Activated T-helper 2 cell treated with anti-CD3 and anti-CD28 coated beads, Interferon-gamma antibody, Interleukin-2, Interleukin-4, amounts not matched to agents 10 μg/mL and 5 μg/mL and 100 μg/mL, durations not matched to agents 14 hours and 24 hours and 36 hours (primary cell): ENCODE results near the gene ZGPAT. TPM values are rescaled to one million over a fixed set of nuclear protein-coding genes. Genes with fewer than 3 reads are reported as not detected.
A peak's percentile ranks its signal among the peaks of the same experiment; 100 is the strongest.
"Not testable (repeated sequence)": the region's sequence is repeated elsewhere in the genome, so short reads cannot be mapped to it uniquely, and the experiment has no call there.

ENCODE experiments used
- DNase-seq: peaks from one replicate; pipeline ENCODE4 v3.0.0; 2021; ENCODE audit warnings: low spot score
- H3K27ac Mint-ChIP-seq: one replicate; pipeline ENCODE4 v1.8.0; 2021; ENCODE audit warnings: mixed read lengths
- H3K27me3 Mint-ChIP-seq: one replicate; pipeline ENCODE4 v1.8.0; 2021; ENCODE audit warnings: low read depth, mixed read lengths
- H3K36me3 Mint-ChIP-seq: one replicate; pipeline ENCODE4 v1.8.0; 2021; ENCODE audit warnings: low read depth, mixed read lengths
- H3K4me1 Mint-ChIP-seq: one replicate; pipeline ENCODE4 v1.8.0; 2021; ENCODE audit warnings: low read depth, mixed read lengths
- H3K4me3 Mint-ChIP-seq: one replicate; pipeline ENCODE4 v1.8.0; 2021; ENCODE audit warnings: low read depth, mild to moderate bottlenecking, moderate library complexity, mixed read lengths
- H3K9me3 Mint-ChIP-seq: one replicate; pipeline ENCODE4 v1.8.0; 2021; ENCODE audit warnings: mixed read lengths
- intact Hi-C: fragments of 100-400 bp; cut with micrococcal nuclease; formaldehyde crosslinking; loops from one replicate; pipeline ENCODE4 v1.15.1; 2023
- total RNA-seq: library from RNA; stranded (reverse); gene quantifications from 2 replicates; pipeline ENCODE4 v1.2.3, GENCODE V29; 2022

ZGPAT gene, protein sequence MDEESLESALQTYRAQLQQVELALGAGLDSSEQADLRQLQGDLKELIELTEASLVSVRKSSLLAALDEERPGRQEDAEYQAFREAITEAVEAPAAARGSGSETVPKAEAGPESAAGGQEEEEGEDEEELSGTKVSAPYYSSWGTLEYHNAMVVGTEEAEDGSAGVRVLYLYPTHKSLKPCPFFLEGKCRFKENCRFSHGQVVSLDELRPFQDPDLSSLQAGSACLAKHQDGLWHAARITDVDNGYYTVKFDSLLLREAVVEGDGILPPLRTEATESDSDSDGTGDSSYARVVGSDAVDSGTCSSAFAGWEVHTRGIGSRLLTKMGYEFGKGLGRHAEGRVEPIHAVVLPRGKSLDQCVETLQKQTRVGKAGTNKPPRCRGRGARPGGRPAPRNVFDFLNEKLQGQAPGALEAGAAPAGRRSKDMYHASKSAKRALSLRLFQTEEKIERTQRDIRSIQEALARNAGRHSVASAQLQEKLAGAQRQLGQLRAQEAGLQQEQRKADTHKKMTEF
- total RNA-seq: 29.0 and 36.1 TPM in 2 replicates

DNA sequence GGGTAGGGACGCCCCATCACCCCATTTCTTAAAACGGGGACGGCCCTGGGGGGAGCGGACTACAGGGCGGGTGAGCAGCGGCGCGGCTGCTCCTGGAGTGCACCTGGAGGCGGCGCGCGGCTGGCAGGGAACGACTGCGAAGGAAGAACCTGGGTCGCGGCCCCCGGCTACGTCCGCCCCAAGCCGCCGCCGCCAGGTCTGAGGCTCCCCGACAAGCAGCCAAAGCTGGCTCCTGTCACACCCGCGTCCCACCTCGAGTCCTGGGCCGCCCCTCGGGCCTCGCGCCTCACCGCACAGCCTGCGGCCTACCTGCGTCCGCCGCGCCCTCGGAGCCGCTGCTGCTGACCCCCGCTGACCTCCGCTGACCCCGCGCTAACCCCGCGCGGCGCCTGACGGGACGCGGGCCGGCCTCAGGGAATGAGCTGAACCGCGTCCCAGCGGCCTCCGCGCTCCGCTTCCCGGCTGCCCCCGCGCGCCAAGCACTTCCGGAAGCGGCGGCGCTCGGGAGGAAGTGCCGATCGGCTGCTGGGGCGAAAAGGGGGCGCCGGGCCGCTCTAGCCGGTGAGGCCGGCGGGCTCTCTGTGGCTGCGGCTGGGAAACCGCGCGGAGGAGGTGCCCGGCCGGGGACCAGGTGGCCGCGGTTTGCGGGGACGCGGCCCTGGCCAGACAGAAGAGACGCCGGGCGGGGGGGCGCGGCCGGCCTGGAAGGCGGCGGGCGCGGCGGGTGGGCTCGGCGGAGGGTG lies at the start of gene ZGPAT, which contains the start of gene ARFRP1:
TSS of gene ZGPAT (plus strand) at position 482 of the 743 bp plus-strand sequence. CDS start 542 bp downstream, outside the sequence.
TSS of gene ARFRP1 (minus strand) at position 419 of the 743 bp plus-strand sequence. CDS start 885 bp downstream, outside the sequence.
- H3K36me3 Mint-ChIP-seq: peaks cover 68% of the 10 kb centered on the region

DNA sequence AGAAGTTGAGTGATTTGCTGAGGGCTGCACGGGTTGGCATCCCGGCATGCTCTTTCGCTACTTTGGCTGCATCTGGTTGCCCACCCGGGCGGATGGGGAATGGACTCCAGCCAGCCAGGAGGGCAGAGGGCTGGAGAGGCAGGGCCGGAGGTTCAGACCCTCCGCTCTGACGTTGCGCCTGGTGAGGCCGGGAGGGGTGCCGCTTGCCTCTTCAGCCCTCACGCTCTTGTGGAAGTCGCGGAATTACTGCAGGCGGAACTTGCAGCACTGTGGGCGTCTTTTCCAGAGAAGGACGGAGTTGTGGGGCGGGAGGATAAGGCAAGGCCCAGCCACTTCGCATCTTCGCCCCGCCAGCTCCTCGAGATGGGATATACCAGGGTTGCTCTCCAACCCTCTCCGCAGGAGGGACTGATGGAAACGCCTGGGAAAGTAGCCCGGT lies 49.1 kb upstream of the ZGPAT start:
- H3K27ac Mint-ChIP-seq: peak overlapping the region; percentile 86
- intact Hi-C loops: loop anchor here (1.0 to 5.0 kb wide), 3 partner anchors 30 to 324 kb away; partner anchors contain the start of genes ARFRP1 and PRPF6
- H3K36me3 Mint-ChIP-seq: peaks cover 14% of the 10 kb centered on the region
- H3K27me3 Mint-ChIP-seq: peaks cover 4% of the 10 kb centered on the region
- H3K4me1 Mint-ChIP-seq: peaks cover 17% of the 10 kb centered on the region
- DNase-seq: no peak
- H3K4me3 Mint-ChIP-seq: peak overlapping the region; percentile 92
- no peaks in the 10 kb centered on the region for H3K9me3 Mint-ChIP-seq

More for the DNA sequence above, at the start of gene ZGPAT, which contains the start of gene ARFRP1:
- Mint-ChIP-seq H3K4me1 (peaks cover 36% of the 10 kb centered on the region), H3K9me3 (peaks cover 7% of the 10 kb centered on the region), H3K27ac (peak within 1 kb of the TSS; percentile 60), H3K27me3 (no peaks in the 10 kb centered on the region), H3K4me3 (peak within 1 kb of the TSS; percentile 87)
- intact Hi-C loops: loop anchor here (1.0 to 10.0 kb wide), 4 partner anchors 35 to 267 kb away; partner anchors contain the start of genes RTEL1 and SAMD10
- DNase-seq: peak; percentile 87

DNA sequence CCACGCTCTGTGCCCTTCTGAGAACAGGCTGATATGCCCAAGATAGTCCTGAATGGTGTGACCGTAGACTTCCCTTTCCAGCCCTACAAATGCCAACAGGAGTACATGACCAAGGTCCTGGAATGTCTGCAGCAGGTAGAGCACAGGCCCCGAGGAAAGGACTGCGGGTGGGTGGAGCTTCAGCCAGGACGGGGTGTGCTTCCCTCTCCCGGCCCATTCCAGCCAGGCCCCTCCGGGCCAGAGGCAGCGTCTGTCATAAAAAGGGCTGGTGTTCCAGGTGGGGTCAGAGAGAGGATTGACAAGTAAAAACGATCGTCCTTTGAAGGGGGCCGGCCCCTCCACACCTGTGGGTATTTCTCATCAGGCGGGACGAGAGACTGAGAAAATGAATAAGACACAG lies 48.5 kb upstream of the ZGPAT start:
- Mint-ChIP-seq H3K4me3 (peak overlapping the region; percentile 92), H3K27ac (no peak overlapping the region), H3K27me3 (peaks cover 4% of the 10 kb centered on the region), H3K9me3 (no peaks in the 10 kb centered on the region), H3K36me3 (peaks cover 14% of the 10 kb centered on the region), H3K4me1 (peaks cover 13% of the 10 kb centered on the region)
- intact Hi-C loops: loop anchor here (5.0 kb wide), 1 partner anchor 323 kb away; the partner anchor contains the start of gene PRPF6
- no peak for DNase-seq

DNA sequence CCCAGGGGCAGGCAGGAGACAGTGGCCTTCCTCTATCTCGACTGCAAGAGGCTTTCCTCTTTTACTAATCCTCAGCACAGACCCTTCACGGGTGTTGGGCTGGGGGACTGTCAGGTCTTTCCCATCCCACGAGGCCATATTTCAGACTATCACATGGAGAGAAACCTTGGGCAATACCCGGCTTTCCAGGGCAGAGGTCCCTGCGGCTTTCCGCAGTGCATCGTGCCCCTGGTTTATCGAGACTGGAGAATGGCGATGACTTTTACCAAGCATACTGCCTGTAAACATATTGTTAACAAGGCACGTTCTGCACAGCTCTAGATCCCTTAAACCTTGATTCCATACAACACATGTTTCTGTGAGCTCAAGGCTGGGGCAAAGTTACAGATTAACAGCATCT lies 47.7 kb upstream of the ZGPAT start:
- H3K27me3 Mint-ChIP-seq, H3K4me1 Mint-ChIP-seq, intact Hi-C loops, DNase-seq, H3K9me3 Mint-ChIP-seq, H3K27ac Mint-ChIP-seq: not testable (repeated sequence)
- Mint-ChIP-seq H3K4me3 (peak overlapping the region; percentile 92), H3K36me3 (peaks cover 14% of the 10 kb centered on the region)

DNA sequence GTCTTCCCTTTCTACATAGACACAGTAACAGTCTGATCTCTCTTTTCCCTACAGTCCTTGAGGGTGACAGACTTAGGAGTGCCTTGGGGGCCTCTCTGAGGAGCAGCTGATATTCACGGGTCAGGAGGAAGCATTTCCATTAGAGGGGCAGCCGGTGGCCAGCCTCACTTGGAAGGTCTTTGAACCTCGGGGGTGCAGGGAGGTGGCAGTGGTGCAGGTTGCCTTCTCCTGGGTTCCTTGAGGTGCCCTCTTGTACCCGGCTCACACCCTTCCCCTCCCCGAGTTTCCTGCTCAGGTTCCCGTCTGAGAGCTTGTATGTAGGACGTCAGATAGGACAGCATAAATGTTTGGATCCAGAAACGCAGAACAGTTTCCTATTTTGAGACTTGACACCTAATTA lies 47.2 kb upstream of the ZGPAT start:
- Mint-ChIP-seq H3K4me3 (peak overlapping the region; percentile 42), H3K27ac (no peak overlapping the region), H3K4me1 (peaks cover 9% of the 10 kb centered on the region), H3K27me3 (no peaks in the 10 kb centered on the region), H3K9me3 (no peaks in the 10 kb centered on the region), H3K36me3 (peaks cover 14% of the 10 kb centered on the region)
- intact Hi-C loops: no loop called here
- DNase-seq: no peak

DNA sequence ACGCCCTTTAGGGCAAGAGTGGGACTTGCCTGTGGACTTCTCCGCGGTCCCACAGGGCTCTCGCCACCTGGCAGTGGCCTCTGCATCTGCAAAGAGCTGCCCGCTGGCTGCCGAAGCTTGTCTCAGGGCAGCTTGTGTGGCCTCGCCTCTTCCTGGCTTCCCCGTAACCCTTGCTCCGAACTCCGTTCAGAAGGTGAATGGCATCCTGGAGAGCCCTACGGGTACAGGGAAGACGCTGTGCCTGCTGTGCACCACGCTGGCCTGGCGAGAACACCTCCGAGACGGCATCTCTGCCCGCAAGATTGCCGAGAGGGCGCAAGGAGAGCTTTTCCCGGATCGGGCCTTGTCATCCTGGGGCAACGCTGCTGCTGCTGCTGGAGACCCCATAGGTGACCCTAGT lies 46.7 kb upstream of the ZGPAT start:
- Mint-ChIP-seq H3K4me3 (no peak overlapping the region), H3K4me1 (peaks cover 9% of the 10 kb centered on the region), H3K27ac (no peak overlapping the region), H3K9me3 (no peaks in the 10 kb centered on the region), H3K36me3 (peaks cover 18% of the 10 kb centered on the region), H3K27me3 (no peaks in the 10 kb centered on the region)
- intact Hi-C loops: no loop called here
- no peak for DNase-seq

DNA sequence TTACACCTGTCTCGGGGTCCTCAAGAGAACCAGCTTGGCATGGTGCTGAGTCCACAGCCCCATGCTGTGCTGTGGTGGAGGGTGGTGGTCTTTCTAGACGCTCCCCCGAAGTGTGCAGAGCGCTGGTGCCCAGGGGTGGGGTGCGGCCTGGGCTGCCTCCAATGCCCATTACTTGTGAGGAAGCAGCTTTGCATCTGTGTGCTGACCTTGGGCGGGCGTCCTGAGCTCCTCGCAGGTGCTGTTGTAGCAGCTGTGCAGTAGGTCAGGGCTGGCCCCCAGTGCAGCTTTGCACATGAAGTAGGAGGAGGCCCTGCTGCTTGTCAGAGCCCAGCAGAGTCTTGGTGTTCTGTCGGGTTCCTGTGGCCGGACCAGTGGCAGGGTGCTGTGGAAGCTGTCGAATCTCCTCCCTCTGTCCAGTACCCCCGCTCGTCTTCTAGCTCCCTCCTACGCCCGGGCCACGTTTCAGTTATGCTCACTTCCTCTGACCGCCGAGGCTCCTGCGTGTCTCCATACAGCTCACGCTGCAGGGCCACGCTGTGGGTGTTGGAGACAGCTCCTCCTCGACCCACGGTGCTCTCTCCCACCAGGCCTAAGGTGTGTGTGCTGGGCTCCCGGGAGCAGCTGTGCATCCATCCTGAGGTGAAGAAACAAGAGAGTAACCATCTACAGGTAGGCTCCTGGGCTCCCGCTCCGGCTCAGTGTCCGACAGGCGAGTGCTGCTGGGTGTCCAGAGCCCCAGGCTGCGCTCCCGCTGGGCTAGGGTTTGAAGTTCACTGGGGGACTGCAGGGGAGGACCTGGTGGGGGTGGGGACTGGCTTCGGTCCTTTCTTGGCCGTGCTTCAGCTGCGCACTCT lies 45.7 kb upstream of the ZGPAT start:
- H3K27me3 Mint-ChIP-seq: no peaks in the 10 kb centered on the region
- intact Hi-C loops: no loop called here
- no peak overlapping the region for H3K4me3 Mint-ChIP-seq
- DNase-seq: no peak
- H3K9me3 Mint-ChIP-seq: no peaks in the 10 kb centered on the region
- peaks cover 9% of the 10 kb centered on the region for H3K4me1 Mint-ChIP-seq
- no peak overlapping the region for H3K27ac Mint-ChIP-seq
- H3K36me3 Mint-ChIP-seq: peaks cover 22% of the 10 kb centered on the region

DNA sequence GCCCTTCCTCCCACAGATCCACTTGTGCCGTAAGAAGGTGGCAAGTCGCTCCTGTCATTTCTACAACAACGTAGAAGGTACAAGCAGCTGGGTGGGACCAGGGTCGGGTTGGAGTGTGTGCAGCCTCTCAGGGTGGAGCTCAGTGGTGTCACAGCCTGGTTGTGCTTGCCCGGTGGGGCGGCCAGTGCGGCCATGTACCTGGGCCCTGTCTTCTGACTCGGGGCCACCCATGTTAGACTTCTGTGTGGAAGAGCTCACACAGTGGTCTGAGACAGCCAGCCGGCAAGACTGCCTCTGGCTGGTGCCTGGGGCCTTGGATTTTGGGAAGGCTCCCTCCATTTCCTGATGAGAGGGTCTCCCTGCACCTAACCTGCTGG lies 45.0 kb upstream of the ZGPAT start:
- no peak overlapping the region for H3K27ac Mint-ChIP-seq
- peaks cover 9% of the 10 kb centered on the region for H3K4me1 Mint-ChIP-seq
- no peaks in the 10 kb centered on the region for H3K9me3 Mint-ChIP-seq
- no peaks in the 10 kb centered on the region for H3K27me3 Mint-ChIP-seq
- DNase-seq: no peak
- peaks cover 26% of the 10 kb centered on the region for H3K36me3 Mint-ChIP-seq
- no peak overlapping the region for H3K4me3 Mint-ChIP-seq
- intact Hi-C loops: no loop called here

DNA sequence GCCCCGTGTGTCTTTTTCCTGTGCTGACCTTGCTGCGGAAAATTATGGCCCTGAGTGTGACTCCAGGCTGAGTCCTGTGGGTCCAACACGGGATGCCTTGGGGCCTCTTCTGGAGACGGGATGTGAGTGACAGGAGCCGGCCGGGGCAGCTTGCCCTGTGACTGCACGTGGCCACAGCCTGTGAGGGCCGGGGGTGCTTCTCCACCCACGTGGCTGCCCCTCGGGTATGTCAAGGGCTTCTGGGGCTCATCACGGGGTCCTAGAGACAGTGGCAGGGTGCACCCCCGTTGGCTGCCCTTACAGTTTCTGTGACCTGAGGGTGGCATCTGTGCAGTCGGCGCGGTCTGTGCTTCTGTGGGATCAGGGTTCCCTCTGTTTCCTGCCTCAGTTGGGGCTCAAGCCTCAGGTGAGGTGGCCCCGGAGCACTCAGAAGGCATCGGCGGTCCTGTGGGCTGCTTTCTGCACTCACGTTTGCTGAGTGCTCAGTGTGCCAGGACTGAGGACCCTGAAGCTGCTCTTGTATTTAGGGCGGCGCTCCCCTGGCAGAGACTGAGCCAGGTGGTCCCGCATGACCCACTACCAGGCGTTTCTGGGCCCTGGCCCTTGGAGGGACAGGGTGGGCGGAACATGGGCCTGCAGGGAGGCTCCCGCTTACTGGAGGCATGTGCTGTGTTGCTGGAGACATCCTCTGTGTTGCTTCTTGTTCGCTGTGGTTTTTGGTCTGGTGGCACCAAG lies 44.3 kb upstream of the ZGPAT start:
- no peak overlapping the region for H3K27ac Mint-ChIP-seq
- DNase-seq: no peak
- intact Hi-C loops: no loop called here

DNA sequence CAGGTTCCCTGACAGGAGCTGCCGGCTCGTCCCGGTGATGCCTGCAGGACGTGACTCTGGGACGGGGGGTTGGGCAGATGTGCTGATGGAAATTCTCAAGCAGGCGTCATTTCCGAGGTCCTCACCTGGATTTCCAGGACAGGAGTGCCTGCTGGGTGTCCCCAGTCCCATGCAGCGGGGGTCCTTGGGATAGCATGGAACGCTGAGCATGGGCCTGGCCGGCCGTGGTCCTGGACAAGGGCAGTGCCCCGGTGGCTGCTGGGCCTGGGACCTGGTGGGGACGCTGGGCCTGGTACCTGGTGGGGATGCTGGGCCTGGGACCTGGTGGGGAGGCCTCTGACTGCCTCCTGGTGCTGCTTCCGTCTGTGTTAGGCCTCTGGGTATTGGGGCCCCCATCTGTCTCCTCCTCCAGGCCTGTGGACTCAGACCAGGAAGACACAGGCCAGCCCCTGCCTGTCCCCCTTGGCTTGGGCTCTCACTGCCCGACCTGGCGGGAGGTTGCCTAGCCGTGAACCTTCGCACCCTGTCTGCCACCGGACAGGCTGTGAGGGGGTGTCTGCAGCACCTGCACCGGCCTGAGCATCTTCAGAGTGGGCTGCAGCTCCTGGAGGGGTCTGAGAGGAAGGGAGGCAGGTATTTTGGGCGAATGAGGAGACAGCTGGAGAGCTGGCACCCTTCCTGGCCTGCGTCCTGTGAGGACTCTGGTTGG lies 43.5 kb upstream of the ZGPAT start:
- no peak overlapping the region for H3K27ac Mint-ChIP-seq
- intact Hi-C loops: no loop called here
- no peak for DNase-seq
- peaks cover 35% of the 10 kb centered on the region for H3K36me3 Mint-ChIP-seq
- no peaks in the 10 kb centered on the region for H3K9me3 Mint-ChIP-seq
- no peak overlapping the region for H3K4me3 Mint-ChIP-seq
- no peaks in the 10 kb centered on the region for H3K27me3 Mint-ChIP-seq
- peaks cover 6% of the 10 kb centered on the region for H3K4me1 Mint-ChIP-seq

More for the DNA sequence above, 44.3 kb upstream of the ZGPAT start:
- Mint-ChIP-seq H3K9me3 (no peaks in the 10 kb centered on the region), H3K36me3 (peaks cover 31% of the 10 kb centered on the region), H3K27me3 (no peaks in the 10 kb centered on the region), H3K4me3 (no peak overlapping the region), H3K4me1 (peaks cover 9% of the 10 kb centered on the region)

DNA sequence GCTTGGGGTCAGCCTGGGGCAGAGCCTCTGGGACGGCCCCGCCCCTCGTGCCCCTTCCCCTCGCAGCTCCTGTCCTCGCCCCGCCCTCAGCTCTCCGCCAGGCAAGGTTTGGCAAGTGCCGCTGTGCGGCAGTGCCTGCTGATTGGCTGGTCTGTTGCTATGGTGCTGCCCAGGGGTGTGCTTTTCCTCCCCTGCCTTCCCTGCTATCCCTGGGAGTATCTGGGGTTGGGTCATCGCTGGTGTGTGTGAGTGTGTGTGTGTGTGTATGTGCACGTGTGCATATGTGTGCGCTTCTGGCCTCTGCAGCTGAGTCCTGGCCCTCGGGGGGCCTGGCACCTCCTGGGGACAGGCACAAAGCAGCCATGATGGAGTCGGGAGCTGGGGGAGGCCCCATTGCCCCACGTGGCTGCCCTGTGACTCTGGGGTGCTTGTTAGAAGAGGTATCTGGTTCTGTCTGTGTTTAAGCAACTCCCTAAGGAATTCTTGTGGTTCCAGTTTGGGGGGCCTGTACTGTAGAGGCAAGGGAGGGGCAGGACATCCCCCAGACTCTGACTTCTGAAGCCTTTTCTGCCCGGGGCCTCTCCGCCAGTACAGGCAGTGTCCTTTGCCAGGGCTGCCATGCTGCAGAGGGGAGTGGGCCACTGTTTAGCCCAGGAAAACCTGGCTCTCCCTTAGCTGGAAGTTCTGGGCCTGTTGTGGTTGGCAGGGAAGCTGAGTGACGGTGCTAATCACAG lies 42.8 kb upstream of the ZGPAT start:
- intact Hi-C loops: no loop called here
- no peaks in the 10 kb centered on the region for H3K9me3 Mint-ChIP-seq
- H3K27me3 Mint-ChIP-seq: no peaks in the 10 kb centered on the region
- H3K4me1 Mint-ChIP-seq: no peaks in the 10 kb centered on the region
- no peak for DNase-seq
- no peak overlapping the region for H3K4me3 Mint-ChIP-seq
- peaks cover 31% of the 10 kb centered on the region for H3K36me3 Mint-ChIP-seq
- no peak overlapping the region for H3K27ac Mint-ChIP-seq
